ENCODE data around the gene PZP.
A peak's percentile ranks its signal among the peaks of the same experiment; 100 is the strongest.
"Not testable (repeated sequence)": the region's sequence is repeated elsewhere in the genome, so short reads cannot be mapped to it uniquely, and the experiment has no call there.

PZP gene

GRCh38 chr12:9180810-9181209 lies 27.4 kb downstream of the PZP start:
- DNase-seq, result no peak

GRCh38 chr12:9179781-9180180 lies 28.4 kb downstream of the PZP start:
- DNase-seq, result no peak

- DNase-seq, result no peak
Observed at GRCh38 chr12:9169979-9170634, 38.1 kb downstream of the PZP start.

- not testable (repeated sequence) for DNase-seq
Observed at GRCh38 chr12:9167345-9167744, 40.9 kb downstream of the PZP start.

GRCh38 chr12:9163392-9163791 lies 44.8 kb downstream of the PZP start:
- DNase-seq, result no peak

GRCh38 chr12:9156119-9156518 lies 52.1 kb downstream of the PZP start:
- no peak for DNase-seq

- DNase-seq, result no peak
Observed at GRCh38 chr12:9149372-9149771, 58.8 kb downstream of the PZP start.

- no peak for DNase-seq
Observed at GRCh38 chr12:9148926-9149325, 59.3 kb downstream of the PZP start.

GRCh38 chr12:9147461-9147860 lies 60.7 kb downstream of the PZP start:
- no peak for DNase-seq

- DNase-seq, result no peak
Observed at GRCh38 chr12:9144730-9145106, 63.5 kb downstream of the PZP start.

- no peak for DNase-seq
Observed at GRCh38 chr12:9143929-9144729, 64.1 kb downstream of the PZP start.

GRCh38 chr12:9143137-9143536 lies 65.1 kb downstream of the PZP start:
- DNase-seq, result no peak

GRCh38 chr12:9139588-9140290 lies 68.5 kb downstream of the PZP start:
- DNase-seq, result not testable (repeated sequence)

GRCh38 chr12:9135903-9136310 lies 72.3 kb downstream of the PZP start:
- no peak for DNase-seq

GRCh38 chr12:9134981-9135628 lies 73.1 kb downstream of the PZP start:
- peak; percentile 32 to 39 for DNase-seq

GRCh38 chr12:9133216-9133916 lies 74.8 kb downstream of the PZP start:
- DNase-seq, result no peak

- DNase-seq, result no peak
Observed at GRCh38 chr12:9132008-9132535, 76.1 kb downstream of the PZP start.

GRCh38 chr12:9130244-9130643 lies 78.0 kb downstream of the PZP start:
- DNase-seq, result no peak

GRCh38 chr12:9127936-9128663 lies 80.1 kb downstream of the PZP start:
- no peak for DNase-seq

- DNase-seq, result no peak
Observed at GRCh38 chr12:9127484-9127883, 80.7 kb downstream of the PZP start.

- no peak for DNase-seq
Observed at GRCh38 chr12:9124383-9125031, 83.7 kb downstream of the PZP start.

Measured in activated T-cell treated with anti-CD3 and anti-CD28 coated beads, Interleukin-2, amount 50 U/mL, for 48 hours (primary cell).